Activated T-cell treated with anti-CD3 and anti-CD28 coated beads, Interleukin-2, amount 50 U/mL, for 48 hours (primary cell): ENCODE measurements around the gene PADI3.

ENCODE experiments used
- DNase-seq, 2 experiments: peaks; one replicate each; pipeline ENCODE4 v3.0.0-alpha.2; 2020

The PADI3 gene

GRCh38 chr1:17244821-17245740 lies 3.8 kb upstream of the PADI3 start:
- no peak for DNase-seq

GRCh38 chr1:17245816-17246325 lies 3.0 kb upstream of the PADI3 start:
- no peak for DNase-seq

- DNase-seq: no peak
Observed at GRCh38 chr1:17246971-17247370, 1.9 kb upstream of the PADI3 start.

GRCh38 chr1:17250601-17251000 lies 1.7 kb downstream of the PADI3 start:
- no peak for DNase-seq

GRCh38 chr1:17251246-17251645 lies 2.3 kb downstream of the PADI3 start:
- DNase-seq: no peak

- no peak for DNase-seq
Observed at GRCh38 chr1:17251701-17252376, 2.9 kb downstream of the PADI3 start.

GRCh38 chr1:17255336-17255735 lies 6.4 kb downstream of the PADI3 start:
- DNase-seq: no peak

GRCh38 chr1:17258116-17258757 lies 9.3 kb downstream of the PADI3 start:
- no peak for DNase-seq

- no peak for DNase-seq
Observed at GRCh38 chr1:17258758-17259130, 9.8 kb downstream of the PADI3 start.

- no peak for DNase-seq
Observed at GRCh38 chr1:17259233-17259873, 10.5 kb downstream of the PADI3 start.

GRCh38 chr1:17260264-17260663 lies 11.4 kb downstream of the PADI3 start:
- no peak for DNase-seq

- DNase-seq: no peak
Observed at GRCh38 chr1:17260738-17261137, 11.8 kb downstream of the PADI3 start.

GRCh38 chr1:17263936-17264335 lies 15.0 kb downstream of the PADI3 start:
- DNase-seq: no peak

GRCh38 chr1:17264470-17264869 lies 15.6 kb downstream of the PADI3 start:
- no peak for DNase-seq

GRCh38 chr1:17265162-17265561 lies 16.3 kb downstream of the PADI3 start:
- no peak for DNase-seq

- no peak for DNase-seq
Observed at GRCh38 chr1:17265950-17266349, 17.1 kb downstream of the PADI3 start.

GRCh38 chr1:17270891-17271765 lies 22.2 kb downstream of the PADI3 start:
- DNase-seq: no peak

- DNase-seq: no peak
Observed at GRCh38 chr1:17272066-17272465, 23.2 kb downstream of the PADI3 start.

GRCh38 chr1:17272646-17273045 lies 23.7 kb downstream of the PADI3 start:
- DNase-seq: no peak

GRCh38 chr1:17273096-17273495 lies 24.2 kb downstream of the PADI3 start:
- DNase-seq: no peak

GRCh38 chr1:17274186-17275170 lies 25.6 kb downstream of the PADI3 start:
- peak; percentile 59 to 68 for DNase-seq
